AG09319 (cell line): Measurements from ENCODE around the gene HIPK4.
"Not testable (repeated sequence)": the region's sequence is repeated elsewhere in the genome, so short reads cannot be mapped to it uniquely, and the experiment has no call there.

ENCODE experiments used
- DNase-seq: peaks from one replicate; pipeline ENCODE4 v3.0.0-alpha.2; 2010; ENCODE audit warnings: low read depth; ENCODE audit errors: extremely low read depth
- CTCF ChIP-seq: IDR thresholded peaks from 2 replicates; pipeline ENCODE4 v1.5.1; 2011; ENCODE audit warnings: low read depth, mild to moderate bottlenecking, inconsistent platforms, low read length, moderate library complexity

HIPK4 gene

GRCh38 chr19:40335855-40336600, 54.0 kb downstream of the HIPK4 start:
- no peak for DNase-seq
- no peak for TF ChIP-seq CTCF

GRCh38 chr19:40335101-40335500, 54.9 kb downstream of the HIPK4 start:
- no peak for TF ChIP-seq CTCF
- no peak for DNase-seq

GRCh38 chr19:40333083-40333482, 56.9 kb downstream of the HIPK4 start:
- not testable (repeated sequence) for DNase-seq

GRCh38 chr19:40332669-40333068, 57.3 kb downstream of the HIPK4 start:
- no peak for DNase-seq
- TF ChIP-seq CTCF: no peak

GRCh38 chr19:40331052-40331451, 58.9 kb downstream of the HIPK4 start:
- no peak for TF ChIP-seq CTCF
- no peak for DNase-seq
